Cardiac muscle cell (in vitro differentiated cells and primary cell): Measurements from ENCODE around the gene PPP1R3G. TPM values are rescaled to one million over a fixed set of nuclear protein-coding genes. Genes with fewer than 3 reads are reported as not detected.

Experiments
- DNase-seq, 2 donors: peaks; one replicate each; pipeline versions ENCODE4 v3.0.0 to v3.0.0-alpha.2; 2010 to 2017; ENCODE audit warnings: low read depth in 1 of 2, low spot score in 1 of 2
- H3K27ac ChIP-seq: fragments of 200-600 bp; sonication (generic); 2 replicates; pipeline ENCODE4 v1.5.1; 2016
- H3K27me3 ChIP-seq: fragments of 200-600 bp; sonication (generic); 2 replicates; pipeline ENCODE4 v1.6.0; 2016; ENCODE audit warnings: control low read depth
- H3K36me3 ChIP-seq: fragments of 200-600 bp; sonication (generic); 2 replicates; pipeline ENCODE4 v1.5.1; 2016; ENCODE audit warnings: control low read depth
- H3K4me1 ChIP-seq: fragments of 200-600 bp; sonication (generic); 2 replicates; pipeline ENCODE4 v1.8.1; 2017; ENCODE audit warnings: low read depth, mild to moderate bottlenecking, mixed run types
- H3K4me3 ChIP-seq: fragments of 200-600 bp; sonication (generic); 2 replicates; pipeline ENCODE4 v1.5.1; 2016; ENCODE audit warnings: mild to moderate bottlenecking
- H3K9me3 ChIP-seq: fragments of 200-600 bp; sonication (generic); 2 replicates; pipeline ENCODE4 v1.5.1; 2017; ENCODE audit warnings: low read depth, mild to moderate bottlenecking, control low read depth
- polyA plus RNA-seq: library from polyadenylated mRNA; unstranded; fragments of >200 nt; fragmentation: Nextera tagmentation; extraction: Ambion mirVana; gene quantifications from 2 replicates; pipeline ENCODE4 v1.2.1, GENCODE V29; 2016
- total RNA-seq: library from RNA; depleted of rRNA; stranded (reverse); fragments of >200 nt; gene quantifications from 2 replicates; pipeline ENCODE4 v1.2.3, GENCODE V29; 2016
- TF ChIP-seq, protein P1 (sequence below): IDR thresholded peaks from 2 replicates; pipeline ENCODE4 v1.5.1; 2012; ENCODE audit warnings: low read depth, mild to moderate bottlenecking, low read length

The PPP1R3G gene
- total and polyA plus RNA-seq, 2 experiments from 2014 or later: 2.6 to 7.6 TPM

DNA sequence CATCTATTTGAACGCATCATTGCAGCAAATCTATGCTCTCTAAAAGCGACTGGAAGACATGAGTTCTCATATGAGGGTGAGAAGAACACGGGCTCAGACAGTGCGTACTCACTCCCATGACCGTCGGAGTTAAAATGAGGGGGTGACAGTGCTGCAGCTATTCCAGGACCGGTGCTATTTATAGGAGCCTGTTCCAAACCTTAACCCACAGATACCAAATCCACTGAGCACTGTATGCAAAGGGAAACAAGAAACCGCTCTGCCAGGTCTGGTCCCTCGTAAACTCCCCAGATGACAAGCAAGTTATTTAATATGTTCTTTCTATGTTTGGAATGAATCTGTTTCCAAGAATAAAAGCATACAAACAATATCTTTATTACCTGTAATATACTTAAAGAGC, 22.9 kb downstream of the PPP1R3G start:
- H3K36me3 ChIP-seq: no peaks in the 10 kb centered on the region
- peaks cover 23% of the 10 kb centered on the region for H3K4me1 ChIP-seq
- H3K9me3 ChIP-seq: no peaks in the 10 kb centered on the region
- DNase-seq: peak in 1 of 2 donors; percentile 34
- peak overlapping the region; percentile 80 for H3K27ac ChIP-seq
- no peak overlapping the region for H3K4me3 ChIP-seq
- TF ChIP-seq, protein P1, sequence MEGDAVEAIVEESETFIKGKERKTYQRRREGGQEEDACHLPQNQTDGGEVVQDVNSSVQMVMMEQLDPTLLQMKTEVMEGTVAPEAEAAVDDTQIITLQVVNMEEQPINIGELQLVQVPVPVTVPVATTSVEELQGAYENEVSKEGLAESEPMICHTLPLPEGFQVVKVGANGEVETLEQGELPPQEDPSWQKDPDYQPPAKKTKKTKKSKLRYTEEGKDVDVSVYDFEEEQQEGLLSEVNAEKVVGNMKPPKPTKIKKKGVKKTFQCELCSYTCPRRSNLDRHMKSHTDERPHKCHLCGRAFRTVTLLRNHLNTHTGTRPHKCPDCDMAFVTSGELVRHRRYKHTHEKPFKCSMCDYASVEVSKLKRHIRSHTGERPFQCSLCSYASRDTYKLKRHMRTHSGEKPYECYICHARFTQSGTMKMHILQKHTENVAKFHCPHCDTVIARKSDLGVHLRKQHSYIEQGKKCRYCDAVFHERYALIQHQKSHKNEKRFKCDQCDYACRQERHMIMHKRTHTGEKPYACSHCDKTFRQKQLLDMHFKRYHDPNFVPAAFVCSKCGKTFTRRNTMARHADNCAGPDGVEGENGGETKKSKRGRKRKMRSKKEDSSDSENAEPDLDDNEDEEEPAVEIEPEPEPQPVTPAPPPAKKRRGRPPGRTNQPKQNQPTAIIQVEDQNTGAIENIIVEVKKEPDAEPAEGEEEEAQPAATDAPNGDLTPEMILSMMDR: no peak
- no peaks in the 10 kb centered on the region for H3K27me3 ChIP-seq

DNA sequence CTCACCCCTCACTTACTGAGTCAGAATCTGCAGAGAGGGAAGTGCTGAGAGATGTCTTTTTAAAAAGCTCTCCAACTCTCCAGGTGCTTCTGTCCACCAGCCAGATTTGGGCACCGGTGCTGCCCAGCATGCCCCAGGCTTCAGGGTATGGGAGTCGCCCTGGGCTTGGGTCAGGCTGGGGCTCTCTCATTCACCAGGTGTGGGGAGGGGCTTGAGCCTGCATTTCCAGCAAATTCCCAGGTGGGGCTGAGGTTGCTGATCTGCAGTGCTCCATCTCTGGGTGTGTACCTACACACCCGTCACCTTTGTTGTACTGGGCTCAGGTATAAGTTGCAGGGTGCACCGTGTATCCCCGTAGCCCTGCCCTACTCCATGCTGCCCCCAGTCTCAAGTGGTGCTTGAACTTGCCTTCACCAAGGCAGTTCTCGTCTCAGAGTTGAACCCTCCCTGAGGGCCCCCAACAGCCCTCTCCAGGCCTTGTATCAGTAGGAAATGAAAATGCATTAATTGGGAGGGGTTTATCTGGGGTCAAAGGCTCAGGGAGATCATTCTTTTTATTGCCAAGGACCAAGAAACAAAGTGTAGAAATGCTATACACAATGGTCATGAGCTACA, 23.5 kb downstream of the PPP1R3G start:
- no peaks in the 10 kb centered on the region for H3K27me3 ChIP-seq
- H3K4me3 ChIP-seq: no peak overlapping the region
- H3K9me3 ChIP-seq: no peaks in the 10 kb centered on the region

DNA sequence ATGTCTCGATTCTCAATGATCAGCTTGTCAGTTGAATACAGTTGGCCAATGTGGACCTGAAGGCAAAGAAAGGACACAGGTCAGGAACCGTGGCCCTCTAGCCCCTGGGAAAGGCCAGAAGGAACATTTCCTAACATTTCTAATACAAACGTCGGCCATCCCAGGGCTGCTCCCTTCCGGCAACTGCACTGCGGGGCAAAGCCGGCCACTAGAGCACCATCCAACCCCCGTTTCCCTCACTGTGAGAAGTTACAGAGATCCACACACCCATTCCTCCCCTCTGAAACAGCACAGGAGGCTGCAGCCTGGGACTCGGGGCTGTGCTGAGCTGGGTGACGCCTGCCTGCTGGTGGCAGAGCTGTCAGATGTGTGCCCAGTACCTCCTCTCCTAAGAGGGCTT, 24.3 kb downstream of the PPP1R3G start:
- H3K4me3 ChIP-seq: no peak overlapping the region
- DNase-seq: no peak
- no peaks in the 10 kb centered on the region for H3K36me3 ChIP-seq
- H3K4me1 ChIP-seq: peaks cover 19% of the 10 kb centered on the region
- H3K27ac ChIP-seq: peak overlapping the region; percentile 80
- H3K9me3 ChIP-seq: no peaks in the 10 kb centered on the region
- no peaks in the 10 kb centered on the region for H3K27me3 ChIP-seq
- TF ChIP-seq, protein P1: no peak

More for the DNA sequence above, 23.5 kb downstream of the PPP1R3G start:
- no peak for DNase-seq
- H3K36me3 ChIP-seq: no peaks in the 10 kb centered on the region
- H3K4me1 ChIP-seq: peaks cover 19% of the 10 kb centered on the region
- TF ChIP-seq, protein P1: no peak
- H3K27ac ChIP-seq: peak overlapping the region; percentile 80

DNA sequence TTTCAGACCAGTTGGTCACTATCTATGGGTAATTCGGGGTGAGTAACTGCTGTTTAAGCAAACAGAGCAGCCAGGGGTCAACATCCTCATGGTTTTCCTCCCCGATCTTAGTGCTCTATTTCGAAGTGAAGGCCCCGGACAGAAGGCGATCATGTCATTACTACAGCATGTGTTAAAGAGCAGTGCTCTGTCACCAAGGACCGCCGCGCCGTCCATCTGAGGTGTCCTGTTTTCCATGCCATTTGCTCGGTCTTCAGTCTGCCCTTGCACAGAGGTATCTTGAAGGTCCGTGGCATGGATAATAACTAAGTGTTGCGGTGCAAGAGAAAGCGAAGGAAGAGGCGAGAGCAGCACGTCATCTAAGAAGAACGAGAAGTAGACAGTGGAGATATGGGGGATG, 25.1 kb downstream of the PPP1R3G start:
- Histone ChIP-seq H3K4me1 (peaks cover 19% of the 10 kb centered on the region), H3K27ac (no peak overlapping the region), H3K9me3 (no peaks in the 10 kb centered on the region), H3K4me3 (no peak overlapping the region), H3K36me3 (no peaks in the 10 kb centered on the region), H3K27me3 (no peaks in the 10 kb centered on the region)
- DNase-seq: no peak
- TF ChIP-seq, protein P1: no peak

DNA sequence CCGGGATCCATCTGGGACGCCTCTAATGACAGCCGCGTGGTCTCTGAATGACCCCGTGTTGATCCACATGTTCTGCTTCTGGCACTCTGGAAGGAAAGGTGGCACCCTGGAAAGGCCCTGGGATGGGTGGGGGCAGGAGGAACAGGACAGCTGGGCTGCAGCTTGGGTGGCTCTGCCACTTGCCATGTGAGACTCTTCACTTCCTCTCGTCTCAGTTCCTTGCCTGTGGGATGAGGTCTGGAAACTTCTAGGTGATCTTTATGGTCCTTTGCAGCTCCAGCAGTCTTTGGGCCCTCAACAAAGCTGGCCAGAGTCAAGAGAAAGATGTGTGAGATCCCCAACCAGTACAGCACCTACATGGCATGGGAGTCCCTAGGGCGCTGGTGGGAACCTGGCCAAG, 26.5 kb downstream of the PPP1R3G start:
- Histone ChIP-seq H3K27me3 (no peaks in the 10 kb centered on the region), H3K36me3 (no peaks in the 10 kb centered on the region), H3K27ac (no peak overlapping the region), H3K4me1 (peaks cover 19% of the 10 kb centered on the region), H3K4me3 (no peak overlapping the region), H3K9me3 (no peaks in the 10 kb centered on the region)
- TF ChIP-seq, protein P1: no peak
- no peak for DNase-seq
